K562 (cell line): ENCODE data around the gene HMGN2. TPM values are rescaled to one million over a fixed set of nuclear protein-coding genes. Genes with fewer than 3 reads are reported as not detected.

Experiments used
- CBX1 ChIP-seq: sonication (generic); IDR thresholded peaks from 2 replicates; pipeline ENCODE4 v1.6.1; 2016; ENCODE audit warnings: antibody characterized with exemption, low read depth, mild to moderate bottlenecking
- CCNT2 ChIP-seq: IDR thresholded peaks from 2 replicates; pipeline ENCODE4 v1.6.1; 2011; ENCODE audit warnings: borderline replicate concordance, low read depth, mild to moderate bottlenecking, moderate library complexity, mixed read lengths, low read length; ENCODE audit not compliant: insufficient read length; ENCODE audit errors: extremely low read depth
- ELF4 ChIP-seq: fragments of 450-650 bp; formaldehyde crosslinking; IDR thresholded peaks from 2 replicates; pipeline ENCODE4 v1.4.0; 2022; ENCODE audit warnings: missing genetic modification characterization
- ILK ChIP-seq: fragments of 450-650 bp; IDR thresholded peaks from 2 replicates; pipeline ENCODE4 v1.6.1; 2016; ENCODE audit warnings: missing genetic modification characterization, low read depth, mild to moderate bottlenecking, missing compliant biosample characterization, moderate library complexity, borderline replicate concordance
- KHSRP ChIP-seq: fragments of 450-650 bp; IDR thresholded peaks from 2 replicates; pipeline ENCODE4 v1.6.1; 2017
- L3MBTL2 ChIP-seq: fragments of 450-650 bp; IDR thresholded peaks from 2 replicates; pipeline ENCODE4 v1.6.1; 2016; ENCODE audit warnings: mild to moderate bottlenecking, moderate library complexity
- NRF1 ChIP-seq, 2 experiments: fragments of 450-650 bp; IDR thresholded peaks in 1 of 2; conservative IDR thresholded peaks in 1 of 2; 2 replicates each; pipeline ENCODE4 v1.6.1; 2014; ENCODE audit warnings: mild to moderate bottlenecking in 2 of 2
- RNF2 ChIP-seq: sonication (generic); IDR thresholded peaks from 2 replicates; pipeline ENCODE4 v1.6.1; 2016
- TCF7 ChIP-seq: sonication (generic); IDR thresholded peaks from 2 replicates; pipeline ENCODE4 v1.6.1; 2016; ENCODE audit warnings: antibody characterized with exemption, borderline replicate concordance
- TEAD1 ChIP-seq, 2 experiments: fragments of 450-650 bp in 1 of 2; sonication (generic) in 1 of 2; formaldehyde crosslinking; IDR thresholded peaks; 2 replicates each; pipeline versions ENCODE4 v1.4.0 to v1.8.0; 2020 to 2022; ENCODE audit warnings: mild to moderate bottlenecking in 2 of 2, missing genetic modification reagents in 1 of 2
- TFAP4 ChIP-seq: sonication (generic); formaldehyde crosslinking; IDR thresholded peaks from 2 replicates; pipeline ENCODE4 v1.8.0; 2022; ENCODE audit warnings: missing genetic modification reagents, mild to moderate bottlenecking, moderate library complexity, borderline replicate concordance
- ZBTB33 ChIP-seq: sonication (generic); formaldehyde crosslinking; IDR thresholded peaks from 2 replicates; pipeline ENCODE4 v1.8.1; 2023; ENCODE audit warnings: mild to moderate bottlenecking, missing genetic modification reagents
- ZNF57 ChIP-seq: fragments of 450-650 bp; formaldehyde crosslinking; IDR thresholded peaks from 2 replicates; pipeline ENCODE4 v1.4.0; 2020; ENCODE audit warnings: mild to moderate bottlenecking, moderate library complexity
- ZNF76 ChIP-seq: fragments of 250-450 bp; sonication (Bioruptor Pico); IDR thresholded peaks from 2 replicates; pipeline ENCODE4 v1.4.0; 2020; ENCODE audit warnings: mild to moderate bottlenecking, moderate library complexity, borderline replicate concordance
- polyA plus RNA-seq, 8 experiments: library from polyadenylated mRNA; depleted of rRNA in 4 of 8; stranded (reverse) in 5 of 8; unstranded in 3 of 8; fragments of >200 nt; fragmentation: Nextera tagmentation in 2 of 8; fragmentation: Illumina TruSeq in 1 of 8; extraction: Ambion mirVana in 2 of 8; extraction: Trizol in 1 of 8; gene quantifications; 2 replicates each; pipeline versions ENCODE4 v1.2.1 to v1.2.3, GENCODE V29; 2011 to 2014; ENCODE audit warnings: inconsistent platforms in 1 of 8, missing spikeins in 1 of 8
- total RNA-seq, 7 experiments: library from RNA; depleted of rRNA in 6 of 7; stranded (reverse); fragments of >200 nt in 6 of 7; fragmentation: Illumina TruSeq in 2 of 7; extraction: Trizol in 2 of 7; gene quantifications; 2 replicates each; pipeline versions ENCODE4 v1.2.1 to v1.2.3, GENCODE V29; 2011 to 2021; ENCODE audit warnings: low replicate concordance in 1 of 7
- TF ChIP-seq, protein P1 (sequence below): fragments of 450-650 bp; IDR thresholded peaks from 2 replicates; pipeline ENCODE4 v1.6.1; 2016; ENCODE audit warnings: borderline replicate concordance
- TF ChIP-seq, protein P2 (sequence below), 3 experiments: fragments of 200-800 bp in 1 of 3; sonication (Bioruptor generic) in 1 of 3; sonication (generic) in 1 of 3; formaldehyde crosslinking in 1 of 3; IDR thresholded peaks; 2 replicates each; pipeline versions ENCODE4 v1.6.1 to v1.8.0; 2016 to 2022; ENCODE audit warnings: mild to moderate bottlenecking in 2 of 3, missing compliant biosample characterization in 2 of 3, missing genetic modification characterization in 2 of 3, missing genetic modification reagents in 1 of 3
- TF ChIP-seq, protein P3 (sequence below): fragments of 450-650 bp; IDR thresholded peaks from 2 replicates; pipeline ENCODE4 v1.7.1; 2018; ENCODE audit warnings: mild to moderate bottlenecking, low read depth; ENCODE audit not compliant: partially characterized antibody

The HMGN2 gene
- total and polyA plus RNA-seq, 9 of the 15 experiments (the other 6 are each of a cell fraction or from before 2014, with no cell fraction given), result 370 to 1,354 (median 965) TPM

DNA sequence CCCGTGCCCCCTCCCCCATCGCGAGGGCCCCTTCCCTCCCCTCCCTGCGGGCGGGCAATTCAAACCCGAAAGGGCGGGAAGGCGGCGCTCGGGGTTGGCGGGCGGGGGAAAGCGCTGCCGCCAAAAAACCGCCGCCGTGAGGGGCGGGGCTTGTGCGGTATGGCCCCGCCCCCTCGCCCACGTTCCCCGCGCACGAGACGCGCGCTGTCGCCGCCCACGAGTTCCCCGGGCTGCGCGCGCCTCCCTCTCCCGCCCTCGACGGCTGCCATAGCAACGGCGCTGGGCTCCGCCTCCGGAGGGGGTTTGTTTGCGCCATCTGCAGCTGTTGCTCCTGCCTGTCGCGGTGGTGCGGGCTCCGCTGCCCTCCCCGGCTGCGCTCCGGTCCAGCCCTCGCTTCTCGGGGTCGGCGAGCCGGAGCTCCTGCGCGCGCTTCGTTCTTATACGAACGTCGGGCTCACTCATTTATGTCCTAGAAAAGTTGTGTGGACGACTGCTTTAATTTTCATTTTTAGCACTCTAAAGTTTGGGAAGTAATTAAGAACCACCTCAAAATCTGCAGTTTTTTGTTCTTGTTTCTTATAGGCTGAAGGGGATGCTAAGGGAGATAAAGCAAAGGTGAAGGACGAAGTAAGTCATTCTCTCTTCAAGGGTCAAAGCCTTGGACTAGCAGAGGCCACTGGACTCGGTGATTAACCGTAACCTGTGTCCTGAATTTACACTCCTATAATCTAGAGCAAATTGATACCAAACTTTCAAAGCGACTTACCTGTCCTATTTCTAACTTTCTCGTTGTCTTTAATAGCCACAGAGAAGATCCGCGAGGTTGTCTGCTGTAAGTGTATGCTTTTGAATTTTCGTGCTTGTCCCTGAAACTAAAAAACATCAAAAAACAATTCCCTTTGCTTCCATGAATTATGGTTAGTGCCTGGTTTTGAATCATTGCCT is 933 bp downstream of the HMGN2 start (continued):
- TF ChIP-seq CBX1, result no peak
- no peak for TF ChIP-seq TEAD1 (CRISPR knock-in tag; IDR thresholded peaks at IDR 0.05)
- TF ChIP-seq, protein P1, sequence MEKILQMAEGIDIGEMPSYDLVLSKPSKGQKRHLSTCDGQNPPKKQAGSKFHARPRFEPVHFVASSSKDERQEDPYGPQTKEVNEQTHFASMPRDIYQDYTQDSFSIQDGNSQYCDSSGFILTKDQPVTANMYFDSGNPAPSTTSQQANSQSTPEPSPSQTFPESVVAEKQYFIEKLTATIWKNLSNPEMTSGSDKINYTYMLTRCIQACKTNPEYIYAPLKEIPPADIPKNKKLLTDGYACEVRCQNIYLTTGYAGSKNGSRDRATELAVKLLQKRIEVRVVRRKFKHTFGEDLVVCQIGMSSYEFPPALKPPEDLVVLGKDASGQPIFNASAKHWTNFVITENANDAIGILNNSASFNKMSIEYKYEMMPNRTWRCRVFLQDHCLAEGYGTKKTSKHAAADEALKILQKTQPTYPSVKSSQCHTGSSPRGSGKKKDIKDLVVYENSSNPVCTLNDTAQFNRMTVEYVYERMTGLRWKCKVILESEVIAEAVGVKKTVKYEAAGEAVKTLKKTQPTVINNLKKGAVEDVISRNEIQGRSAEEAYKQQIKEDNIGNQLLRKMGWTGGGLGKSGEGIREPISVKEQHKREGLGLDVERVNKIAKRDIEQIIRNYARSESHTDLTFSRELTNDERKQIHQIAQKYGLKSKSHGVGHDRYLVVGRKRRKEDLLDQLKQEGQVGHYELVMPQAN, result peak; percentile 93
- no peak for TF ChIP-seq ZNF57
- no peak for TF ChIP-seq ZNF76
- peak; percentile 92 to 93 for TF ChIP-seq NRF1 (conservative IDR thresholded peaks at IDR 0.05 in 1 of 2, IDR thresholded peaks at IDR 0.05 in 1 of 2)
- TF ChIP-seq CCNT2, result peak; percentile 97
- 0 out of 2 replicates have a peak, but pooled peaks have one; percentile 41 for TF ChIP-seq TCF7
- no peak for TF ChIP-seq ELF4
- TF ChIP-seq, protein P2, sequence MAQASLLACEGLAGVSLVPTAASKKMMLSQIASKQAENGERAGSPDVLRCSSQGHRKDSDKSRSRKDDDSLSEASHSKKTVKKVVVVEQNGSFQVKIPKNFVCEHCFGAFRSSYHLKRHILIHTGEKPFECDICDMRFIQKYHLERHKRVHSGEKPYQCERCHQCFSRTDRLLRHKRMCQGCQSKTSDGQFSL (CRISPR knock-in tag; IDR thresholded peaks at IDR 0.05), result no peak
- TF ChIP-seq, protein P2 (tag; IDR thresholded peaks at IDR 0.05), result no peak
- no peak for TF ChIP-seq KHSRP
- TF ChIP-seq ILK, result 0 out of 2 replicates have a peak, but pooled peaks have one; percentile 18
- peak; percentile 62 for TF ChIP-seq L3MBTL2
- TF ChIP-seq, protein P3, sequence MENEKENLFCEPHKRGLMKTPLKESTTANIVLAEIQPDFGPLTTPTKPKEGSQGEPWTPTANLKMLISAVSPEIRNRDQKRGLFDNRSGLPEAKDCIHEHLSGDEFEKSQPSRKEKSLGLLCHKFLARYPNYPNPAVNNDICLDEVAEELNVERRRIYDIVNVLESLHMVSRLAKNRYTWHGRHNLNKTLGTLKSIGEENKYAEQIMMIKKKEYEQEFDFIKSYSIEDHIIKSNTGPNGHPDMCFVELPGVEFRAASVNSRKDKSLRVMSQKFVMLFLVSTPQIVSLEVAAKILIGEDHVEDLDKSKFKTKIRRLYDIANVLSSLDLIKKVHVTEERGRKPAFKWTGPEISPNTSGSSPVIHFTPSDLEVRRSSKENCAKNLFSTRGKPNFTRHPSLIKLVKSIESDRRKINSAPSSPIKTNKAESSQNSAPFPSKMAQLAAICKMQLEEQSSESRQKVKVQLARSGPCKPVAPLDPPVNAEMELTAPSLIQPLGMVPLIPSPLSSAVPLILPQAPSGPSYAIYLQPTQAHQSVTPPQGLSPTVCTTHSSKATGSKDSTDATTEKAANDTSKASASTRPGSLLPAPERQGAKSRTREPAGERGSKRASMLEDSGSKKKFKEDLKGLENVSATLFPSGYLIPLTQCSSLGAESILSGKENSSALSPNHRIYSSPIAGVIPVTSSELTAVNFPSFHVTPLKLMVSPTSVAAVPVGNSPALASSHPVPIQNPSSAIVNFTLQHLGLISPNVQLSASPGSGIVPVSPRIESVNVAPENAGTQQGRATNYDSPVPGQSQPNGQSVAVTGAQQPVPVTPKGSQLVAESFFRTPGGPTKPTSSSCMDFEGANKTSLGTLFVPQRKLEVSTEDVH, result peak; percentile 40
- no peak for TF ChIP-seq ZBTB33 (CRISPR knock-in tag)
- TF ChIP-seq TFAP4 (CRISPR knock-in tag), result peak; percentile 99
- TF ChIP-seq RNF2, result 0 out of 2 replicates have a peak, but pooled peaks have one; percentile 33
